ENCODE results near the gene GBP7.

Gene GBP7

GRCh38 chr1:89176971-89177370 is 1.2 kb upstream of the GBP7 start:
- no peaks in the 10 kb centered on the region for H3K9me2 ChIP-seq (replicated peaks; ENCODE audit: control insufficient read depth, low read length)
- H3K4me2 ChIP-seq (ENCODE audit: low read length): no peak overlapping the region
- H3K4me3 ChIP-seq (ENCODE audit: low read length): no peak overlapping the region
- H3F3A ChIP-seq (ENCODE audit: control insufficient read depth, insufficient read depth): no peaks in the 10 kb centered on the region
- no peaks in the 10 kb centered on the region for H3K9me3 ChIP-seq (ENCODE audit: control insufficient read depth, insufficient read depth, low read length)
- TF ChIP-seq CTCF (IDR thresholded peaks at IDR 0.05; ENCODE audit: low read depth, low read length, poor library complexity, severe bottlenecking) (no peak), EZH2phosphoT487 (IDR thresholded peaks at IDR 0.05; ENCODE audit: borderline replicate concordance, low read length) (no peak)
- H3K79me2 ChIP-seq (ENCODE audit: control insufficient read depth, low read length): no peaks in the 10 kb centered on the region
- no peaks in the 10 kb centered on the region for H4K20me1 ChIP-seq (ENCODE audit: control insufficient read depth, insufficient read depth, low read depth, low read length)
- H3K4me1 ChIP-seq (ENCODE audit: control insufficient read depth, low read length): no peaks in the 10 kb centered on the region
- no peaks in the 10 kb centered on the region for H3K27me3 ChIP-seq (ENCODE audit: control insufficient read depth, low read length)
- no peak overlapping the region for H3K27ac ChIP-seq (ENCODE audit: low read depth, low read length)
- H3K36me3 ChIP-seq (ENCODE audit: control insufficient read depth, low read length): no peaks in the 10 kb centered on the region

GRCh38 chr1:89174491-89174890 is 1.3 kb downstream of the GBP7 start:
- Histone ChIP-seq H3K27ac (ENCODE audit: low read depth, low read length) (no peak overlapping the region), H3K4me2 (ENCODE audit: low read length) (no peak overlapping the region), H3F3A (ENCODE audit: control insufficient read depth, insufficient read depth) (no peaks in the 10 kb centered on the region), H3K27me3 (ENCODE audit: control insufficient read depth, low read length) (no peaks in the 10 kb centered on the region), H3K9me2 (replicated peaks; ENCODE audit: control insufficient read depth, low read length) (no peaks in the 10 kb centered on the region), H3K9me3 (ENCODE audit: control insufficient read depth, insufficient read depth, low read length) (no peaks in the 10 kb centered on the region), H3K79me2 (ENCODE audit: control insufficient read depth, low read length) (no peaks in the 10 kb centered on the region), H3K36me3 (ENCODE audit: control insufficient read depth, low read length) (no peaks in the 10 kb centered on the region), H4K20me1 (ENCODE audit: control insufficient read depth, insufficient read depth, low read depth, low read length) (no peaks in the 10 kb centered on the region), H3K4me3 (ENCODE audit: low read length) (no peak overlapping the region), H3K4me1 (ENCODE audit: control insufficient read depth, low read length) (no peaks in the 10 kb centered on the region)
- TF ChIP-seq CTCF (IDR thresholded peaks at IDR 0.05; ENCODE audit: low read depth, low read length, poor library complexity, severe bottlenecking) (no peak), EZH2phosphoT487 (IDR thresholded peaks at IDR 0.05; ENCODE audit: borderline replicate concordance, low read length) (no peak)

- Histone ChIP-seq H3K27me3 (ENCODE audit: control insufficient read depth, low read length) (no peaks in the 10 kb centered on the region), H4K20me1 (ENCODE audit: control insufficient read depth, insufficient read depth, low read depth, low read length) (no peaks in the 10 kb centered on the region), H3K9me3 (ENCODE audit: control insufficient read depth, insufficient read depth, low read length) (no peaks in the 10 kb centered on the region), H3K4me3 (ENCODE audit: low read length) (no peak overlapping the region), H3K9me2 (replicated peaks; ENCODE audit: control insufficient read depth, low read length) (no peaks in the 10 kb centered on the region), H3K4me1 (ENCODE audit: control insufficient read depth, low read length) (no peaks in the 10 kb centered on the region), H3K79me2 (ENCODE audit: control insufficient read depth, low read length) (no peaks in the 10 kb centered on the region), H3K4me2 (ENCODE audit: low read length) (no peak overlapping the region), H3K36me3 (ENCODE audit: control insufficient read depth, low read length) (no peaks in the 10 kb centered on the region), H3K27ac (ENCODE audit: low read depth, low read length) (no peak overlapping the region), H3F3A (ENCODE audit: control insufficient read depth, insufficient read depth) (no peaks in the 10 kb centered on the region)
- TF ChIP-seq EZH2phosphoT487 (IDR thresholded peaks at IDR 0.05; ENCODE audit: borderline replicate concordance, low read length) (no peak), CTCF (IDR thresholded peaks at IDR 0.05; ENCODE audit: low read depth, low read length, poor library complexity, severe bottlenecking) (no peak)
Measured at GRCh38 chr1:89172468-89173143, 3.2 kb downstream of the GBP7 start.
